WERI-Rb-1 (cell line): ENCODE results near the gene SALL3.

Experiments used
- DNase-seq: peaks from one replicate; pipeline ENCODE4 v3.0.0-alpha.2; 2020
- H3K27ac ChIP-seq: fragments of 250-450 bp; sonication (Bioruptor Pico); 2 replicates; pipeline ENCODE4 v1.5.1; 2020; ENCODE audit warnings: mild to moderate bottlenecking, moderate library complexity
- H3K27me3 ChIP-seq: fragments of 250-450 bp; sonication (Bioruptor Pico); 2 replicates; pipeline ENCODE4 v1.5.1; 2021; ENCODE audit warnings: mild to moderate bottlenecking, low read depth, moderate library complexity; ENCODE audit not compliant: insufficient read depth, severe bottlenecking
- H3K36me3 ChIP-seq: fragments of 250-450 bp; sonication (Bioruptor Pico); 2 replicates; pipeline ENCODE4 v1.5.1; 2020; ENCODE audit warnings: mild to moderate bottlenecking, moderate library complexity
- H3K4me3 ChIP-seq: 2 replicates; pipeline ENCODE4 v1.5.1; 2011; ENCODE audit warnings: low read depth, mild to moderate bottlenecking, control low read depth, low read length
- H3K9me3 ChIP-seq: fragments of 250-450 bp; sonication (Bioruptor Pico); 2 replicates; pipeline ENCODE4 v1.5.1; 2021; ENCODE audit warnings: mild to moderate bottlenecking, moderate library complexity; ENCODE audit not compliant: severe bottlenecking
- CTCF ChIP-seq: IDR thresholded peaks from 2 replicates; pipeline ENCODE4 v1.5.1; 2011; ENCODE audit warnings: low read depth, mild to moderate bottlenecking, control low read depth, inconsistent platforms, low read length

Gene SALL3

GRCh38 chr18:78979730-78980278, at the start of gene SALL3:
Gene SALL3 (plus strand): TSS chr18:78979818. CDS start chr18:78980275, 457 bp downstream.
- no peaks in the 10 kb centered on the region for H3K9me3 ChIP-seq
- peak within 1 kb of the TSS; percentile 63 for H3K4me3 ChIP-seq
- H3K27me3 ChIP-seq: no peaks in the 10 kb centered on the region
- peak; percentile 80 for DNase-seq
- peaks cover 15% of the 10 kb centered on the region for H3K36me3 ChIP-seq
- peak within 1 kb of the TSS; percentile 95 for H3K27ac ChIP-seq
- no peak for TF ChIP-seq CTCF

- no peak for DNase-seq
- Histone ChIP-seq H3K9me3 (no peaks in the 10 kb centered on the region), H3K36me3 (no peaks in the 10 kb centered on the region), H3K27ac (no peak overlapping the region), H3K27me3 (no peaks in the 10 kb centered on the region), H3K4me3 (no peak overlapping the region)
- no peak for TF ChIP-seq CTCF
These were observed 47.3 kb upstream of the SALL3 start for GRCh38 chr18:78932281-78932680.

- Histone ChIP-seq H3K4me3 (no peak overlapping the region), H3K27ac (no peak overlapping the region), H3K27me3 (no peaks in the 10 kb centered on the region), H3K9me3 (no peaks in the 10 kb centered on the region), H3K36me3 (no peaks in the 10 kb centered on the region)
- DNase-seq: no peak
- no peak for TF ChIP-seq CTCF
These were observed 45.6 kb upstream of the SALL3 start for GRCh38 chr18:78934003-78934402.

- Histone ChIP-seq H3K27ac (no peak overlapping the region), H3K27me3 (no peaks in the 10 kb centered on the region), H3K9me3 (no peaks in the 10 kb centered on the region), H3K36me3 (no peaks in the 10 kb centered on the region), H3K4me3 (no peak overlapping the region)
- no peak for TF ChIP-seq CTCF
- DNase-seq: no peak
These were observed 44.9 kb upstream of the SALL3 start for GRCh38 chr18:78934551-78935225.

- Histone ChIP-seq H3K36me3 (no peaks in the 10 kb centered on the region), H3K4me3 (no peak overlapping the region), H3K9me3 (no peaks in the 10 kb centered on the region), H3K27me3 (no peaks in the 10 kb centered on the region), H3K27ac (no peak overlapping the region)
- DNase-seq: no peak
- TF ChIP-seq CTCF: no peak
These were observed 44.2 kb upstream of the SALL3 start for GRCh38 chr18:78935406-78935805.
